GM18519 (cell line): ENCODE measurements around the gene GALNT12.

Source experiments
- ATAC-seq: cut with Tn5 transposase; IDR thresholded peaks from one replicate; pipeline ENCODE4 v1.9.1; 2021; ENCODE audit warnings: mild to moderate bottlenecking, moderate library complexity; ENCODE audit not compliant: unreplicated experiment, low FRiP score

The GALNT12 gene

GRCh38 chr9:98896632-98897031 is 89.2 kb downstream of the GALNT12 start:
- no peak for ATAC-seq

DNA sequence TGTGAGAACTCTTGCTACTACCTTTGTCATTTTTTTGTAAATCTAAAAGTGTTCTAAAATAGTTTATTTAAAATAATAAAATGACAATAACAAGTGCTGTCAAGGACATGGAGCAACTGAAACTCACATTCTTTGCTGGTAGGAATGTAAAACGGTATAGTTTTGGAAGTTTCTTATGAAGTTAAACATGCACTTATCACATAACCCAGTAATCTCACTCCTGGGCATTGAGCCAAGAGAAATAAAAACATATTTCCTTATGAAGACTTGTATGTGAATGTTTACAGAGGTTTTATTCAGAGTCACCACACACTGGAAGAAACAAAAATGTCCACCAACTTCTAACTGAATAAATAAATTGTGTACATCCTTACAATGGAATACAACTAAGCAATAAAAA is 90.3 kb downstream of the GALNT12 start:
- no peak for ATAC-seq

DNA sequence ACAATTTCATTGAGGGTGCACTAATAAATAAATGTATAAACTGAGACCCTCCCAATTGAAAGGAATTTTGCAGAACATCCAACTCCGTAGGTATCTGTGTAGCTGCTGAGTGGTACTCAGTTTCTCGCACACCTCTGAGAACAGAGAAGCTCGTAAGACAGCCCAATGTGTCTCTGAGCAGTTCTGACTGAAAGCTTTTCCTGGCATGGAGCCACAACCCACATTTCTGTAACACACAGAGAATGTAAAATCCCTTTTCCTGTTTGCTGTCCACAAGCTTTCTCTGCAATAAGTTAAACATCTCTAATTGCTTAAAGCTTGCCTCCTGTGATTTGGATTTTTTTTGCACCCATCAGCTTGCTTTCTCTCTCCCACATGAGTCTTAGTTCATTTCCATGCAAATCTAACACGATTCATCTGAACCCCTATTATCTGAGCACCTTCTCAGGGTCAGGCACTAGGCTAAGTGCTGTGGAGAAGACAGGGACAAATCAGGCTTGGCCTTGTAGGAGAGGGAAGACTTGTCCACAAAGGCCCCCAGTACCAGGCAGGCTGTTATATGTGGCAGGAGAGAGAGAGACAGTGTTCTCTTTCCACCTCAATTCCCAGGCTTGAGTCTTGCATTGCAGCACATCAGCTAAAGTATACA is 92.1 kb downstream of the GALNT12 start:
- ATAC-seq = no peak
